ENCODE results near the gene NRG3.

- no peak for TF ChIP-seq POLR2A (IDR thresholded peaks at IDR 0.05; ENCODE audit: low read depth, low read length)
- TF ChIP-seq POLR2AphosphoS5 (IDR thresholded peaks at IDR 0.05; ENCODE audit: low read depth, low read length), result no peak
- no peak for TF ChIP-seq TAF1 (IDR thresholded peaks at IDR 0.05; ENCODE audit: low read depth, low read length)
- no peak for TF ChIP-seq SPI1 (IDR thresholded peaks at IDR 0.05; ENCODE audit: low read depth, low read length)
Observed at GRCh38 chr10:82591421-82591820, 716.4 kb downstream of the NRG3 start.

Measured in GM12891 (cell line).